GM18873 (cell line): ENCODE results near the gene DOCK1.

Experiments used
- ATAC-seq: cut with Tn5 transposase; IDR thresholded peaks from one replicate; pipeline ENCODE4 v1.9.1; 2021; ENCODE audit warnings: mild to moderate bottlenecking, moderate library complexity, moderate number of reproducible peaks; ENCODE audit not compliant: unreplicated experiment, low FRiP score

The DOCK1 gene

DNA sequence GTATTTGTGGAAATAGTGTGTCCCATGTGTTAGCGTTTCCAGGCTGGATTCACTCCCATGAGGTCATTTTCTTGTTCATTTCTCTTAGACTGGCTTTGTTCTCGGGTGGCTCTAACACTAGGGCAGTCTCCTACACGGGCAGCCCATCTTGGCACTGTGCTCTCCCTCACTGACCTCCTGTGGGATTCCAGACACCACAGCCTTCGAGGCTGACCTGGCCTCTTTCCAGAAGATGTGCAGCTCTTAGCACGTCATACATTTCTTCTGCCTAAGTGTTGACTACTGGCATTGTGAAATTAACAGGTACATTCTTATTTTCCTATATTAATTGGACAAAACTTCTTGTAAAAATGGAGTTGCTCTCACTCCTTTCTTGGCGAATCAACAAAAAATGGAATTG lies 218.4 kb downstream of the DOCK1 start:
- no peak for ATAC-seq

- no peak for ATAC-seq
Measured at GRCh38 chr10:127125331-127125730, 220.1 kb downstream of the DOCK1 start.

DNA sequence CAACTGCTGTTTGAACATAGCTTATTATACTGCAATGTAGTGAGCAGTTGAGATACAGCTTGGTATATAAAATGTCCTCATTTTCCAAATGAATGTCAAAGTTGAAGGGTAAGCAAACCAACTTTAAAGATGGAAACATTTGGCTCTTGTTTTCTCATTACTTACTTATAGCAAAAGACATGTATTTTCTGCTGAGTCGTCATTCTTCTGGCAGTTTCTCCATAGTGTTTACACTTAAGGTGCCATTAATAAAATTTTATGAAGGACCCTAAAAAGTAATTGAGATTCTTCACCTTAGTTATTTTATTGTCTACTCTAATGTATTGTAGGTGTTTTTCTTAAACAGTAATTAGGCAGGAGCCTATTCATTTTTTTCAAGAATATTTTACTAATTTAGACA lies 222.6 kb downstream of the DOCK1 start:
- no peak for ATAC-seq

GRCh38 chr10:127129104-127129503 lies 223.9 kb downstream of the DOCK1 start:
- no peak for ATAC-seq

- no peak for ATAC-seq
Measured at GRCh38 chr10:127132451-127132850, 227.2 kb downstream of the DOCK1 start.

- no peak for ATAC-seq
Measured at GRCh38 chr10:127133225-127133624, 228.0 kb downstream of the DOCK1 start.

GRCh38 chr10:127133672-127134500 lies 228.7 kb downstream of the DOCK1 start:
- no peak for ATAC-seq

DNA sequence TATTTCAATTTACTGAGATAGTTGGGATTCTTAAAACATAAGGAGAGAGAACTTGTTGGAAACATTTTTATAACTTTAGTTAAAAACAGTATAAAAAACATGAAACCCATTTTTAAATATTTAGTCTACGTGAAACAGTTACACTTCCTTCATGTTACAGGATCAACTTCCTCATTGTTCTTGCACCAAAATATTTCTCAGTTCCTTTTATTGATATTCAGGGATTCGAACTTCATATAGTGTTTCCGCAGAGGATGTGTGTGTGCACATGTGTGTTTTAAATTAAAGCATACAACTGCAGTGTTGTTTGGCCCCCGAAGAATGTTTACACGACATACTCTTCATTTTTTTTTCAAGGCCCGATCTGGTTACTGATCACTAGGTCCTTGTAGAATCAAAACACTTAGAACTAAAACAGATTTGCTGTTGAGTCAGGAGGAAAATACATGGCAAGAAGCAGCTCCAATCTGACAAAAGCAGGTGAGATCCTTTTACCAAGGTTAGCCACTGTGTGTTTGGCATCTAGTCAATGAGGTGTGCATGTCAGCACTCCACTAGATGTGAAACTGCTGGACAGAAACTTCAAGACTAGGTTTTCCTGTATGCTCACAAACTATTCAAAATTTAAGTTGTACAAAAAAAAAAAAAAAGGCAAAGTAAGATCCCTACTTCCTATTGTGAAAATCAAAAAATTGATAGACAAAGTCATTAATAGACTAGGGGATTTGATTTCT lies 230.8 kb downstream of the DOCK1 start:
- no peak for ATAC-seq

- ATAC-seq = no peak
Measured at GRCh38 chr10:127137391-127137790, 232.2 kb downstream of the DOCK1 start.

- no peak for ATAC-seq
Measured at GRCh38 chr10:127142136-127142535, 236.9 kb downstream of the DOCK1 start.

DNA sequence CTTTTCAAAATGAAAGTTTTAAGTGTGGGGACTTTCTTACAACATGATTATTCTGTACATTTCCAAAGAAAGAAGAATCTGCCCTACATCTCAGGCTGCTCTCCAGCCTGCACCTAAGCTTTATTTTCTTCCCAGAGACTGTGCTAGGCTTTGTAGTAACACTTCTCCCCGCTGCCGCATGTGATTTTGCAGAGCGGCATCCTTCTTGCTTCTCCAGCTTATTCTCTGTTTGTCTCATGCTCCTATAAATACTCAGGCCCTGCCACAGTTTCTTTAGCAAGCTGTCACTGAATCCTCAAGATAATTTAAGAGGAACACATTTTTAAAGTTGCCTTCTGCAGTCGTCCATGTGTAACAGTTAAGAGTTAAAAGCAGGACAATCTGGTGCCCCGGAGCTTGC lies 237.6 kb downstream of the DOCK1 start:
- no peak for ATAC-seq

DNA sequence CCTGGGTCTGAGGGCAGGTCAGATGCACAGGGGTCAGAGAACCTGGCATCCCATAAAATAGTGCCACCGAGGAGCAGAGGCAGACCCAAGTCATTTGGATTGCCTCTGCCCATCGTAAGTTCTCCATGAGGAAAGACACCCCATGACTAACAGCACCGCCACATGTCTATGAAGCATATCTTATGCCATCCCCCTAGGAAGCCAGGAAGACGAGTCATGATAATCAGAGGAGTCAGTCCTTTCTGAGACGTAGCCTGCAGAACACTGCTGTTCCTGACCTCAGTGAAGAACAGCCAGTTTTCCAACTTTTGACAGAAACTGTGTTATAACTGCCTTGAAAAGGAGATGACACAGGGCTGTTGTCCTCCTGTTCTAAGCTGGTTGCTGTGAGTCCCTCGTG lies 239.9 kb downstream of the DOCK1 start:
- no peak for ATAC-seq

GRCh38 chr10:127146661-127147060 lies 241.4 kb downstream of the DOCK1 start:
- no peak for ATAC-seq

GRCh38 chr10:127148066-127148932 lies 243.1 kb downstream of the DOCK1 start:
- ATAC-seq = no peak

GRCh38 chr10:127148933-127149220 lies 243.6 kb downstream of the DOCK1 start:
- ATAC-seq = no peak

GRCh38 chr10:127149501-127150081 lies 244.4 kb downstream of the DOCK1 start:
- no peak for ATAC-seq

DNA sequence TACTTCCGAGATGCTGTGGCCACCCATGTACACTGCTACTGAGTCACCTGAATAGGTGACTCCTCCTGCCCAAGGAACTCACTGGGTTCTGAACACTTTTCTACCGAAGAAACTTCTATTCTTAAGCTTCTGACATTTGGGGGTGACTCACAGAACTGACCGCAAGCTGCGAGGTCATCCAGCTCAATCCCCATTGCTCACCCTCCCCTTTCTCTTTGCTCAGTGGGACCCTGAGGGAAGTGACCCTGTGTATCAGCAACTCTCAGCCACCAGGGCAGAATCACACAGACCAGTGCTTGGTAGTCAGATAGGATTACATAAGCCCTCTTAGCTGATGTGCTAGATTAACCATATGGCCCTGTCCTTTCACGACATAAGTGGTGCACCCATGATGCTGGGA lies 244.9 kb downstream of the DOCK1 start:
- ATAC-seq = no peak

DNA sequence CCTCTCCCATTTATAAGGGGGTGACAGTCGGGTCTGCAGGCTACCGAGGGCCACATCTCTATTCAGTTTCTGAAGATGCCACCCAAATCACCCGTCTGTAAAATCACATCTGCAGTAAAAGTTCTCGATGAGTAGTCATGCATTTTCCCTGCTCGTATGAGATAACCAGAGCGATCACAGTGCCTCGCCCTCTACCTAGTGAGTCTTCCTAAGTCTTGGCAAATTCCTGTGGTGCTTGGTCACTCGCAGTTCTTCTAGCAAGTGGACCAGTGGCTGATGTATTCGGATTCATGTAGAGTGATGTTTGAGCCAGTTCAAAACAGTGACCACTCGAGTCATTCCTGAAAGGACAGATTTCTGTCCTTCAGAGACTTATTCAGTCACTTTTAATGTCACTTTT lies 246.3 kb downstream of the DOCK1 start:
- ATAC-seq = no peak

- no peak for ATAC-seq
Measured at GRCh38 chr10:127151981-127152699, 246.9 kb downstream of the DOCK1 start.

DNA sequence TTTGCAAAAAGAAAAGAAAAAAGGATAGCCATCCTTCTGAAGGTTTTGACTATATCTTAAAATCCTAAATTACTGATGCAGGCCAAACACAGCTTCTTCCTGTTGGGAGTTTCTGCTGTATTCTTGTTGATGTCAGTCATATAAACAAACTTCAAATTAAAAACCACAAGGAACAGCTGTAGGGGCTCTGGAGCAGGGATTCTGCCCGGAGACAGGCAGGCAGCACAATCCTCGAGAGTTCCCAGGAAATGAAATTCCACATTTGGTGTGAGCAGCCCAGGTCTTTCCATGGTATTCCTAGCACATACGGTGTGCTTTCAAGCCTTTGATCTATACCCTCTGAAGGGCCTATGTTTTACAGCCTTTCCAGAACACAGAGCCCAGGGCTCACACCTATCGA lies 248.0 kb downstream of the DOCK1 start:
- ATAC-seq = no peak
